Heart left ventricle (tissue), 13 donors: ENCODE measurements around the gene ZNF668.

Experiments used
- CTCF ChIP-seq, 12 donors: fragments of 200-600 bp; sonication (generic) in 4 of 12; IDR thresholded peaks; one replicate each; pipeline versions ENCODE4 v1.5.0 to v1.8.0; 2018 to 2022; ENCODE audit warnings: antibody characterized with exemption in 12 of 12, mild to moderate bottlenecking in 5 of 12
- POLR2A ChIP-seq, 2 donors: fragments of 450-650 bp; IDR thresholded peaks; one replicate each; pipeline ENCODE4 v1.6.1; 2017; ENCODE audit warnings: antibody characterized with exemption in 2 of 2, mild to moderate bottlenecking in 2 of 2, moderate library complexity in 2 of 2
- donor health status: ischemic (EF 13 %, LVEDD 7.1; RV severe dilation, severe dysfunction).
- donor health status: DM: no; HTN: yes; CAD: no.
- donor health status: DM: no; HTN: no; CAD: no.
- donor health status: ischemic (EF 25% LVEDD 6.9; RV normal size, moderate dysfunction).
- donor health status: ischemic (EF 25% LVEDD 5.7; RV mildly dilated, moderate dysfunction).
- donor health status: ischemic (EF 35%, LVEDD 5.7; RV mildly dilated, moderate dysfunction).
- donor health status: nonischemic (EF 11% LVEDD 7.7; RV severe dilation, severe dysfunction).
- donor health status: DM: yes; HTN: yes; CAD: no.
- donor health status: PGD.
- donor health status: ischemic (EF 29% LVEDD 5.4; RV normal size, mild dysfunction).
- donor health status: nonischemic (EF 23%, LVEDD 6.1; RV moderate dilation, normal function).

GRCh38 chr16:31109622-31110021, 35.6 kb upstream of the ZNF668 start:
- TF ChIP-seq POLR2A (IDR thresholded peaks at IDR 0.05) (no peak), CTCF (IDR thresholded peaks at IDR 0.05) (no peak)
